Fibroblast of peridontal ligament (primary cell): Measurements from ENCODE around the gene TMCC1.
"Not testable (repeated sequence)": the region's sequence is repeated elsewhere in the genome, so short reads cannot be mapped to it uniquely, and the experiment has no call there.

Experiments used
- DNase-seq: peaks from one replicate; pipeline ENCODE4 v3.0.0-alpha.2; 2010; ENCODE audit errors: extremely low read depth

TMCC1 gene

DNA sequence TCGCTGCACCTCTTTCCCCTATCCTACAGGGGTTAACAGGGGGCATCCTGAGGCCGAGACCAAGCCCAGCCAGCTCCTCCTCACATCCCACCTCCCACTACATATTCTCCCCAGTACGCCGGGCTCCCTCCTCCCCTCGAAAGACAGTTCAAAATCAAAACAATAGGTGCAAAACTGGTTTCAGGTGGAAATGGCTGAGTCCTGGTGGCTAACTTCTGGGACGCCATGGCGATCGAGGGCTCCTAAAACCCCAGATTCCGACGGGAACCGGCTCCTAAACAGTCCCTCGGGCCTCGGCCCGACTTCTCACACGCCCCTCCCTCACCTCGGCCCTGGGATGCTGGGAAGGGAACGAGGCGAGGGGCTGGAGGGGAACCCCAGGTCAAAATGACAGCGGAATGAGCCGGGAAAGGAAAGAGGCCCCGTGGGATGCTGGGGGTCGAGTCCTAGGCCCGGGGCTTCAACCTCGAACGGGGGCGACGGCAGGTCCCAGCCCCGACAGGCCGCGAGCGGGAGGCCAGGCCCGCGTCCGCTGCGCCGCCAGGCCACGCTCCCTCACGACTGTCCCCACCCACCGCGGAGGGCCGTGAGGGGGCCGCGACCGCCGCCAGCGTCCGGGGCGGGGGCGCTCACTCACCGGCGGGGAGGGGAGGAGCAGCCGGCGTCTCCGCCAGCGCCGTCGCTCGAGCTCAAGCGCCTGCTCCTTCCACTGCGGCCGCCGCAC, 492 bp downstream of the TMCC1 start:
- peak; percentile 9 for DNase-seq

DNA sequence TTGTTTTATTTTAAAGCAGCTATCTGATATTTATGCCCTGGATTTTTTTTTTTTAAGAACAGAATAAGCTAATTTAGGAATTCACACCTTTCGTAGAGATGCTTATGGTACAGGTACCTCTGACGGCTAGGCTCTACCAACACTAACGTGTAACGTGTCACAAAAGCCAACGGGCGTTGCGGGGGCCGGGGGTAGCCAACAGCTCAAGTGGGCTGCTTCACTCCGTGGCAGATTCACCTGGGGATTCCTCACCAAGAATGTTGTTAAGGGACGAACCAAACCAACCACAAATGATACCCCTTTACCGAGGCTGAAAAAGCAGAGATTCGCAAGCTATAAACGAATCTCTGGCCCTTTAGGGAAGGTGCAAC, 1.0 kb downstream of the TMCC1 start:
- DNase-seq = no peak

DNA sequence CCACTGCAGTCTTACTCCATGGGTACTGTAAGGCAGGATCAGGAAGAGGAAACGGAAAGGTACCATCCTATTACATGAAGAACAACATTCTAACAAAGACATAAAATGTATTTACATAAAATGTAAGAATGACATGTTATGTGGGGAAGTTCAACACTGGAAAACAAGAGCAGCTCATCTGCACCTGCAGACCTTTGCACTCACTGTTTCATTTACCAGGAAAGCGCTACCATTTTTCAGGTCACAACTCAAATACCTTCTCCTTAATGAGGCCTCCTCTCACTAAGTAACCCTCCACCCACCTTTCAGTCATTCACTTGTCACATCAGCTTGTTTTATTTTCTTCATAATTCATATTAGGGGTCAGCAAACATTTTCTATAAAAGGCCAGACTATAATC, 2.6 kb downstream of the TMCC1 start:
- DNase-seq = no peak

DNA sequence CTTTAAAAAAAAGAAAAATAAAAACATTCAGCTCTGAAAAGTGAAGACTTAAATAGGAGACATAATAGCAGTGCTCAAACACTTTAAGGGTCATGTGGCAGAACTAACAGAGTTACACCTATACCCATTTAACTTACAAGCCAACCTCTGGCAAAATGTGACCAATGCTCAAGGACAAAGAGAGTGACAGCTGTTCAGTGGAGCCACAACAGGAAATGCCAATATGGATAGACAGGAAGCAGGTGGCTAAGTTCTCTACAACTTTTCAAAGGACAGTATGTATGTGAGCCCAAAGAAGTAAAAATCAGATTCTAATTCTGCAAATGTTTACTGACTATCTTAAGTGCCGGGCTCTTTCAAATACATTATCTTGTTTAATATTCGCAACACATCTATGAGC, 3.4 kb downstream of the TMCC1 start:
- DNase-seq = no peak

DNA sequence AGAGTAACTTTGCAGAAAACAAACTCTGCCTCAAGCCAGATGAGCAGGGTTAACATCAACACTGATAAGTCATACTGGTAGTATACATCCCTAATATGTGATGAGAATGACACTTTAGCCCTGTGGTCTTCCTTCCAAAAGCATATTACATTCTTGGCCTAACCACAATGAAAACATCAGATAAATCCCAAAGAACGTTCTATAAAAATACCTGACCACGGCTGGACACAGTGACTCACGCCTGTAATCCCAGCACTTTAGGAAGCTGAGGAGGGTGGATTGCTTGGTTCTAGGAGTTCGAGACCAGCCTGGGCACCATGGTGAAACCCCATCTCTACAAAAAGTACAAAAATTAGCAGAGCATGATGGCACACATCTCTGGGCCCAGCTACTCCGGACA, 4.7 kb downstream of the TMCC1 start:
- DNase-seq = peak; percentile 88

DNA sequence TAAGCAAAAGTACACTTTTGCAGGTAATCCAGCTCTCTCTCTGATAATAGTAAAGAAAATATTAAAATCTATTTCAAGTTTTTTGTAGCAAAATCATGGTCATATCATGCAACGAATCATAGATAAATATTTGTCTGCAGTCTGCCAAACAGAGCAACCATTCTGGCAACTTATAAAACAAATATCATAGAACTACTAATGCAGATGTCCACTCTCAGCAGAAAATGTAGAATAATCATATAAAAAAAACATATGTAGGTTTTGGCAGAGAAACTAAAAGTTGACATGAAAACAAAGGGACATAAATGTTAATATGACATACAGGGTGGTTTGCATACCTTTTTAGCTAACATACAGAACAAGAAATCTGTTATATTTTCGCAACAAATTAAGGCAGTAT, 12.2 kb downstream of the TMCC1 start:
- no peak for DNase-seq

DNA sequence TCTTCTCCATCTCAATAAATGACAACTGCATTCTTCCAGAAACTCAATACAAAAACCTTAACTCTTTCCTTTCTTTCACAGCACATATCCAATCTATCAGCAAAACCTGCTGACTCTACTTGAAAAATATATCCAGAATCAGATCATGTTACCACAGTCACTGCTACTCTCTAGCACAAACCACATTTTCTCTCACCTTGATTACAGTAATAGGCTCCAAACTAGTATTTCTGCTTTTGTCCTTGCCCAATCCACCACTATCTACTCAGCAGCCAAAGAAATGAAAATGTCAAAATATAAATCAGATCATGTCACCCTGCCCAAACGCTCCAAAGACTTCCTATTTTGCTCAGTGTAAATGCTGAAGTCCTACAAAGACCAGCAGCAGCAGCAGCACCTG, 15.2 kb downstream of the TMCC1 start:
- DNase-seq = no peak

DNA sequence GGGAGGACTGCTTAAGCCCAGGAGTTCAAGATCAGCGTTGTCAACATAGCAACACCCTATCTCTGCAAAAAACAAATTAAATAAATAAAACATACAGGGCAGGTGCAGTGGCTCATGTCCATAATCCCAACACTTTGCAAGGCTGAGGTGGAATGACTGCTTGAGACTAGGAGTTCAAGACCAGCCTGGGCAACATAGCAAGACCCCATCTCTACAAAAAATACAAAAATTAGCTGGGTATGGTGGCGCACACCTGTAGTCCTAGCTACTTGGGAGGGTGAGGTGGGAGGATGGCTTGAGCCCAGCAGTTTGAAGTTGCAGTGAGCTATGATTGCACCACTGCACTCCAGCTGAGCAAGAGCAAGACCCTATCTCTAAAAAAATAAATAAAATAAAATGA, 19.0 kb downstream of the TMCC1 start:
- DNase-seq = not testable (repeated sequence)

DNA sequence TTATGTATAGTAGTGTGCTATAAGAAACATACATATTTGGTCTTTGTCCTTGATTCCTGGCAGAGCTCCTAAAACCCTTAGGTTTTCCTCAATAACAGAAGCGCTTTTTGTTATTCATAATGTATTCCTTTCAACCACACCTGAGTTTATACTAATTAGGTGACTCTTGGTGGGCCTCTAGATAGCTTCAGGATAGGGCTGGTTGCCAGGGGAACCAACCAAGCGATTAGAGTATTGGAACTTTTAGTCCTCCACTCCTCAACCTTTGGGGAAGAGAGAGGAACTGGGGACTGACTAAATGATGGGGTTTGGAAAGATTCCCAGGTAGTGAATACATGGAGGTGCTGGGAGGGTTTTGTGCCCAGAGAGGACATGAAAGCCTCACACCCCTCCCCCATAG, 24.6 kb downstream of the TMCC1 start:
- DNase-seq = no peak

DNA sequence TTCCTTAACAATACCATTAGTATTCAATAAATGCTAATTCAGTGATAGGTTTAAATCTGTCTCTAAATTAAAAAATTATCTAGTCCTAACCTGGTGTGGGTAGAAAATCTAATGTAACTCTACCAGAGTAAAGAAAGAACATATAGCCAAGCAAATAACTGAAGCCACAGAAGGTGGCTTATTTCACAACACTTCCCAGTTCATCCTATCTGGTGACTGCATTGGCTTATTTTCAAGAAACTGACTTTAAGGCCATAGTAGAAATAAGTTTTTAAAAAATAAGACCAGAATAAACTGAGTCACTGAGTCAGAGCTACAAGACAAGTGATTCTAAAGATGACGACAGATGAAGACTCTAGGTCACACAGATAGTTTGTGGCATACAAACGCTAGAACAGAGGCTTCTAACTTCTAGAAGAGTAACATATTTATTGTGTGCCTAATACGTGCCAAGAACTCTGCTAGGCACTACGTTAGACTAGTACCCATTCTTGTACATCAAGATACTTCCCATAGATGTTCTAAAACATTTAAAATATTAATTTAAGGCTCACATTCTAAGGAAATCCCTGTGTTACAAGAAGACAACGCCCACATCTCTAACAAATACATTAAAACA, 25.9 kb downstream of the TMCC1 start:
- peak; percentile 12 for DNase-seq

DNA sequence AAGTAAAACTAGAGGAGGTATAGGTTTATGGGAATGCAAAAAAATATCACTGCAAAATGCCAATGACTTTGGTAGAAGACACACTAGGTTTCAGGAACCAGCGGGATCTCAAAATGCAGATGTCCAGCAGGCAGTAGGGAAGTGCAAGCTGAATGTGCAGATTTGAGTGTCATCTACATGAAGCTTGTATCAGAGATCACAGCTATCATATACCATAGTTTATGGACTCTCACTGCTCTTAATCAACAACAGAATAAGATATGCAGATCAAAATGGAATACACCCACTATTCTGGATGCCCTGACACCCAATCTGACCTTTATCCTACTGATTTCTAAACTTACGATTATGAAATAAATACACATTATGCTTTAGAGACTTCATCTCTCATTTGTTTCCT, 27.7 kb downstream of the TMCC1 start:
- DNase-seq = no peak

DNA sequence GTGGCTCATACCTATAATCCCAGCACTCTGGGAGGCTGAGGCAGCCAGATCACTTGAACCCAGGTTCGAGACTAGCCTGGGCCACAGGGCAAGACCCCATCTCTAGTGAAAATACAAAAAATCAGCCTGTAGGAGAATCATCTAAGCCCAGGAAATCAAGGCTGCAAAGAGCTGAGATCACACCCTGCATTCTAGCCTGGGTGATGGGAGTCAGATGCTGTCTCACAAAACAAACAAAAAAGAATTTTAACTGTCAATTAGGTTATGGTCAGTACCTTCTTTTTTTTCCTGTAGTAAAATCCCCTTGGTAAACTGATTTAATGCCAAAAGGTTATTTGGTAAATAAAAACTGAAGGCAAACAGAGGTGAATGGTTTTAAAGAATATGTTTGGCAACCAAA, 29.0 kb downstream of the TMCC1 start:
- no peak for DNase-seq

DNA sequence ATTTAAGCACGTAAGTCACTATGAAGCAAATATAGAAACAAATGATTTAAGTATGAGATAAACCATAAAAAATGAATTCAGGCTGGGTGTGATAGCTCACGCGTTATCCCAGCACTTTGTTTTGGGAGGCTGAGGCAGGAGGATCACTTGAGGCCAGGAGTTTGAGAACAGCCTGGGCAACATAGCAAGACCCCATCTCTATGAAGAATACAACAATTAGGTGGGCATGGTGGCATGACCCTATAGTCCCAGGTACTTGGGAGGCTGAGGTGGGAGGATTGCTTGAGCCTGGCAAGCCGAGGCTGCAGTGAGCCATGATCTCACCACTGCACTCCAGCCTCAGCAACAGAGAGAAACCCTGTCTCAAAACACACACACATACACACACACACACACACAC, 34.2 kb downstream of the TMCC1 start:
- DNase-seq = no peak

DNA sequence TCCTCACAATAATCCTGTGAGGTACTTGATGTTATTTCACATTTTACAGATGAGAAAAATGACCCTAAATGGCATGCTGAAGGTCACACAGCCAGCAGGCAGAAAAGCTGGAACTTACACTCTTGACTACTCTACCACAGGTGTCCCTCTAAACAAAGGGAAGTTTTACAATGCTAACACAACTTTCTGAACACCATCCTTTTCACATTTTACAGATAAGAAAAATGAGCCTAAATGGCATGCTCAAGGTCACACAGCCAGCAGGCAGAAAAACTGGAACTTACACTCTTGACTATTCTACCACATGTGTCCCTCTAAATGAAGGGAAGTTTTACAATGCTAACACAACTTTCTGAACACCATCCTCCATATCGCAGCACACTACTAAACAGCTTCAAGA, 35.6 kb downstream of the TMCC1 start:
- DNase-seq = no peak

DNA sequence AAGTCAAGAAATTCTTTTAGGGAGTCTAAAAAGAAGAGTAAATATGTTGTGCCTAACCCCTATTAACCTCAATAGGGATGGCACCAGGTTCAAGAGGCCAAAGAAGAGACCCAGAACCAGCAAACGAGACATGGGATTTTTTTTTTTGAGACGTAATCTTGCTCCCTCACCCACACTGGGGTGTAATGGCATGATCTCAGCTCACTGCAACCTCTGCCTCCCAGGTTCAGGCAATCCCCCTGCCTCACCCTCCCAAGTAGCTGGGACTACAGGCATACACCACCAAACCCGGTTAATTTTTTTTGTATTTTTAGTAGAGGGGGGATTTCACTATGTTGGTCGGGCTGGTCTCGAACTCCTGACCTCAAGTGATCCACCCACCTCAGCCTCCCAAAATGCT, 36.7 kb downstream of the TMCC1 start:
- DNase-seq = not testable (repeated sequence)

DNA sequence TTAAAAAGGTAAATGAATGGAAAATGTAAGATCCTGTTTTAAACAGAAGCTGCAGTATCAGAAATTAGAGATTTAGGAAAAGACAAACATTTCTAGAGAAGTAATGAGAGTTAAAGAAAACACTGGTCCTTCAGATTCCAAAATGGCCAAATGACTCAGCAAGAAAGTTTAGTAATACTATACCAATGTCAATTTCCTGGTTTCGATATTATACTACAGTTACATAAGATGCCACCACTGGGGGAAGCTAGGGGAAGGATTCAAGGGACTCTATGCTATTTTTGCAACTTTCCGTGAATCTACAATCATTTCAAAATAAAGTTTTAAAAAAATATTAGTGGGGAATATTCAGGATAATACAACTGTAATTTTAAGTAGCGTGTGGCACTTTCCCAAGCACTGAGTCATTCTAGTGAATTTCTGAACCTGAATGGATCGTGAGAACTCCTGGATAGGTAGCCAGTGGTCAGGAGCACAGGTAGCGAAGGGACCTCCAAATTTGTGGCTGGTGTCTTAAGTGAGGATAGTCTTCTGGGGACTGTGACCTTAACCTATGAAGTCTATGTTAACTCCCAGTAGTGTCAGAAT, 37.6 kb downstream of the TMCC1 start:
- DNase-seq = peak; percentile 88

DNA sequence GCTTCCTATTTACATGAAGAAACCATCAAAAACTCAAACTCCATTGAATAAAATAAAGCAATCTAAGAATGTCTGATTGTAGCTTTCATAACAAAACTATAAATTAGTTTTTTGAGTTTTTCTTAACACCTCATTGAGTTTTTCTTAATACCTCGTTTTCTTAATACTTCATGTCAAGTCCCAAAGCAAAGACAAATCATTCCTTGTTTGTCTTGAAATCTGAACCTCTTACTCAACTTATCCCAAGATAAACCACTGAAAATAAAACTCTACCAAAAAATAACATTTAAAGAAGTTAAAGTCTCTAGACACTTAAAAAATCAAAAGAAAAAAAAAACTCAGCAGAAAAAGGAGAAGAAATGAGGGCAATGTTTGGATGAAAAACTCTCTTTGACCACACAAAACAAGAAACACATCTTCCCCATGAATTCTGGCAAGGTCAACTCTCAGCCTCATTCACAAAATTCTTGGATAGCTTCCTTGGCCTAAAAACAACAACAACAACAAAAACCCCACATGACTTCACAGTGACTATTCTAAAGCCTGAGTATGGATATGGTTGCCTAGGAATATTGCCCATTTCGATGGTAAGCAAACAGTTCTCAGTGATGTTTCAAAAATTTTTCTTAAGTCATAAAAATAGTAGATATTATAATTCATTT, 38.2 kb downstream of the TMCC1 start:
- DNase-seq = peak; percentile 81

DNA sequence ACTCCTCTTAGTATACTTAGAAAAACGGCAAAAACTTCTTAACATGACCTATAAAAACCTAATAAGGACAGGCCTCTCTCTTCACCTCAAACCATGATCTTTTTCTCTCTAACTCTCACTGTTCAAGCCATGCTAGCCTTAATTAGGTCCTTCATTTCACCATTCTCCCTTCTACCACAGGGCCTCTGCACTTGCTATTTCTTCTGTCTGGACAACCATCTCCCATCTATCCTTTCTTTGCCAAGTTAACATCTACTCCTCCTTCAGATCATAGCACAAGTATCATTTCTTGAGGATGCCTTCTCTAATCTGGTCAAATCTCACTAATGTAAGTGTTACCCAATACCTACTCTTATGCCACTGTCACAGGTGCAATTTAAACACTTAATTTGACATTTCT, 39.1 kb downstream of the TMCC1 start:
- DNase-seq = no peak

DNA sequence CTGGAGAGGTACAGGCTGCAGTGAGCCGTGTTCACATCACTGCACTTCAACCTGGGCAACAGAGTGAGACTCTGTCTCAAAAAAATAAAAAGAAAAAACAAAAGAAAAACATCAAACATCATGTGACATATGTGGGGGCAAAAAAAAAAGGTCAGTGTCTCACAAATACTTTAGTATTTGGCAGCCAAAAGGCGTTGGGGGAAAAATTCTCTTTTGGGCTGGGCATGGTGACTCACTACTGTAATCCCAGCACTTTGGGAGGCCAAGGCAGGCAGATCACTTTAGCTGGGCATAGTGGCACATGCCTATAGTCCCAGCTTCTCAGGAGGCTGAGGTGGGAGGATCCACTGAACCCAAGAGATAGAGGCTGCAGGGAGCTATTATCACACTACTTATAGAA, 47.6 kb downstream of the TMCC1 start:
- DNase-seq = no peak

DNA sequence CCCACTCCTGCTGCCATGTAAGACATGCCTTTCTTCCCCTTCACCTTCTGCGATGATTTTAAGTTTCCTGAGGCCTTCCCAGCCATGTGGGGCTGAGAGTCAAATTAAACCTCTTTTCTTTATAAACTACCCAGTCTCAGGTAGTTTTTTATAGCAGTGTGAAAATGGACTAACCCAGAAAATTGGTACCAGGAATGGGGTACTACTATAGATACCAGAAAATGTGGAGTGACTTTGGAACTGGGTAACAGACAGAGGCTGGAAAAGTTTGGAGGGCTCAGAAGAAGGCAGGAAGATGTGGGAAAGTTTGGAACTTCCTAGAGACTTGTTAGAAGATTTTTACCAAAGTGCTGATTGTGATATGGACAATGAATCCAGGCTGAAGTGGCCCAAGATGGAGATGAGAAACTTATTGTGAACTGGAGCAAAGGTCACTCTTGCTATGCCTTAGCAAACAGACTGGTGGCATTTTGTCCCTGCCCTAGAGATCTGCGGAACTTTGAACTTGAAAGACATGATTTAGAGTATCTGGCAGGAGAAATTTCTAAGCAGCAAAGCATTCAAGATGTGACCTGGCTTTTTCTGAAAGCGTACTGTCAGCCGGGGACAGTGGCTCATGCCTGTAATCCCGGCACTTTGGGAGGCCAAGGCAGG, 52.7 kb downstream of the TMCC1 start:
- DNase-seq = no peak

DNA sequence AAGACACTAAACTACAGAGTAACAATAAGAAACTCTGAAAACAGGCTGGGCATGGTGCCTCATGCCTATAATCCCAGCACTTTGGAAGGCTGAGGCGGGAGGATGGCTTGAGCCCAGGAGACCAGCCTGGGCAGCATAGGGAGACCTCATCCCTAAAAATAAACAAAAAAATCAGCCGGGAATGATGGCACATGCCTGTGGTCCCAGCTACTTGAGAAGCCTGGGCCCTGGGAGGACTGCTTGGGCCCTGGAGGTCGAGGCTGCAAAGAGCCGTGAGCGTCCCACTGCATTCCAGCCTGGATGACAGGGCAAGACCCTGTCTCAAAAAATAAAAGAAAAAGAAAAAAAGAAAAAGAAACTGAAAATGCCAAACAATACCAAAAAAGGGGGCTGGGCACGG, 55.4 kb downstream of the TMCC1 start:
- no peak for DNase-seq

DNA sequence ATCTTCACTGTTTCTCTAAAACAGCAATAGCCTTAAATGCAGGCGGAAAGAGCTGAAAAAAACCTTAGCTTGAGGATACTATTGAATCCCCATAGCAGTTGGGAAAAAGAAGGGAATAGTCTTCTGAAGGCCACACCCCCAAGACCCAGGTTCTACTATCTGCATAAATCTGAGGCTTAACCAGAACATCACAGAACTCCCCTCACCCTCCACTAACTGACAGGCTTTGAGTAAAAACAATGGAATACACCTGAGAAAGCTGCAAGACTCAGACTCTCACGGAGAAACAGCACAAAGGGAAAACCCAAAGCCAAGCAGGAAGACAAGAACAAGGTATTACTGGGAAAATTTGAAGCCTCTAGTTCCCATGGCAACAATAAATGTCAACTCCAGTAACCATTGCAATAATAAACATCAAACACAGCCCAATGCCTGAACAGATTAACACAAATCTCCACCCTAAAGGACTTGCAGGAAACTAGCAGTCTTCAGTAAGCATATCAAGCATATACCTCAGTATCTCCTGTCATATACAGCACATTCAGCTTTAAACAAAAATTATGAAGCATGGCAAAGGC, 56.4 kb downstream of the TMCC1 start:
- peak; percentile 34 for DNase-seq
